ENCODE results near the gene SLC2A9. TPM values are rescaled to one million over a fixed set of nuclear protein-coding genes. Genes with fewer than 3 reads are reported as not detected.

SLC2A9 gene
- total and polyA plus RNA-seq, 2 donors (not counting 3 experiments of a cell fraction or from before 2014, with no cell fraction given), result 1.6 to 1.8 TPM

- H3K36me3 ChIP-seq (ENCODE audit: control insufficient read depth in 2 of 2, extremely low read depth in 1 of 2, insufficient read depth in 2 of 2, low read length in 2 of 2), result no peaks in the 10 kb centered on the region
- ChIA-PET POLR2A (no interaction called here), CTCF (interaction anchor here (3.4 kb wide), 1 partner anchor 41 kb away, joined by 9 read pairs; no protein-coding TSS in a partner anchor)
- no peak overlapping the region for H3K27ac ChIP-seq (ENCODE audit: insufficient read depth, low read depth, low read length)
- dilution Hi-C loops (cut with MboI; ENCODE audit: extremely low pct_ligation_motif_present, low sequenced_read_pairs), result no loop called here
- FAIRE-seq (no peak), DNase-seq (ENCODE audit: low read depth, low spot score) (no peak)
- H3K4me2 ChIP-seq (ENCODE audit: insufficient read depth, low read length), result no peak overlapping the region
- TF ChIP-seq FOS (IDR thresholded peaks at IDR 0.05; ENCODE audit: borderline replicate concordance, insufficient read depth, low read length) (no peak), JUN (IDR thresholded peaks at IDR 0.05; ENCODE audit: borderline replicate concordance, insufficient read depth, insufficient read length, low read depth) (no peak), EZH2 (IDR thresholded peaks at IDR 0.05; ENCODE audit: borderline replicate concordance, low read depth, low read length, severe bottlenecking) (no peak), POLR2AphosphoS5 (IDR thresholded peaks at IDR 0.05; ENCODE audit: insufficient read depth, low read depth, low read length) (no peak), MAX (IDR thresholded peaks at IDR 0.05; ENCODE audit: insufficient read depth, insufficient read length) (no peak), CTCF (IDR thresholded peaks at IDR 0.05; ENCODE audit: extremely low read depth in 1 of 2, insufficient read depth in 1 of 2, low read depth in 1 of 2, low read length in 2 of 2) (no peak), GATA2 (IDR thresholded peaks at IDR 0.05; ENCODE audit: insufficient read depth, insufficient read length, low read depth, low read length) (no peak), MYC (IDR thresholded peaks at IDR 0.05; ENCODE audit: low read depth, low read length) (no peak), POLR2A (IDR thresholded peaks at IDR 0.05; ENCODE audit: low read depth, low read length) (no peak)
- no peaks in the 10 kb centered on the region for H3K79me2 ChIP-seq (ENCODE audit: control insufficient read depth, insufficient read depth, low read length)
- no peaks in the 10 kb centered on the region for H3K9me3 ChIP-seq (replicated peaks; ENCODE audit: control insufficient read depth, insufficient read depth, low read length)
- H3K27me3 ChIP-seq (ENCODE audit: control insufficient read depth in 2 of 2, insufficient read depth in 2 of 2, low read length in 2 of 2), result peaks cover 6 to 7% of the 10 kb centered on the region in 2 experiments
- no peak overlapping the region for H2AFZ ChIP-seq (ENCODE audit: low read depth, low read length)
- H3K4me1 ChIP-seq (ENCODE audit: control insufficient read depth, extremely low read depth, insufficient read depth, low read length), result peaks cover 6% of the 10 kb centered on the region
- no peak overlapping the region for H3K4me3 ChIP-seq (replicated peaks in 1 of 3; ENCODE audit: insufficient read depth in 1 of 3, low read depth in 1 of 3, low read length in 3 of 3)
- BruUV-seq (replicated peaks), result no TSS peak
- intact Hi-C loops (cut with micrococcal nuclease), result no loop called here
- no peaks in the 10 kb centered on the region for H4K20me1 ChIP-seq (replicated peaks; ENCODE audit: control insufficient read depth, extremely low read depth, insufficient read depth, low read length)
- H3K9me1 ChIP-seq (replicated peaks; ENCODE audit: control insufficient read depth, extremely low read depth, insufficient read depth, low read length), result no peaks in the 10 kb centered on the region
- H3K9ac ChIP-seq (replicated peaks; ENCODE audit: extremely low read depth, insufficient read depth, low read length), result no peak overlapping the region
Observed at GRCh38 chr4:10022346-10023049, 1.2 kb upstream of the SLC2A9 start.
